Lung microvascular endothelial cell (primary cell): Measurements from ENCODE around the gene VPS8. TPM values are rescaled to one million over a fixed set of nuclear protein-coding genes. Genes with fewer than 3 reads are reported as not detected.
A peak's percentile ranks its signal among the peaks of the same experiment; 100 is the strongest.
"Not testable (repeated sequence)": the region's sequence is repeated elsewhere in the genome, so short reads cannot be mapped to it uniquely, and the experiment has no call there.

ENCODE experiments used
- DNase-seq, 2 donors: peaks; one replicate each; pipeline versions ENCODE4 v3.0.0 to v3.0.0-alpha.2; 2010; ENCODE audit warnings: low read depth in 2 of 2
- total RNA-seq: library from RNA; depleted of rRNA; stranded (reverse); fragments of >200 nt; gene quantifications from 2 replicates; pipeline ENCODE4 v1.2.1, GENCODE V29; 2014

The VPS8 gene
- total RNA-seq, 1 donor from 2014 or later = 47.8 TPM

- DNase-seq = peak in 1 of 2 donors; percentile 23
Measured at GRCh38 chr3:184982076-184982475, 170.1 kb downstream of the VPS8 start.

DNA sequence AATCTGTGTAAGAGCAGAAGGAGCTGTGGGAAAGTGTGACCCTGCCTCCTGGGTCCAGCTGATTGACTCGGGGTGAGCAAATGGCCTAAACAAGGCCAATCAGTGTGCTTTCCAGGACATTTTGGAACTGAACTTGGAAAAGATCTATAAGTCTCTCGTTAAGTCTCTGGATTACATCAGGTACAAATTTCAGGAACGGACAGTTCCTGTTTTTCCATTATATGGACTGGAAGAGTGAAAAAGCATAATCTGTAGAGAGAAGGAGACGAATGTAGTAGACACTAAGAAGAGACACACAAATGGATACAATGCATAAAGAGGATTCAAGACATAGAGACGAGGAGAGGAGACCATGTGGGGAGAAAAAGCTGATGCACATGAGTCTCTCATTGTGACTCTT lies 173.6 kb downstream of the VPS8 start:
- DNase-seq = no peak

DNA sequence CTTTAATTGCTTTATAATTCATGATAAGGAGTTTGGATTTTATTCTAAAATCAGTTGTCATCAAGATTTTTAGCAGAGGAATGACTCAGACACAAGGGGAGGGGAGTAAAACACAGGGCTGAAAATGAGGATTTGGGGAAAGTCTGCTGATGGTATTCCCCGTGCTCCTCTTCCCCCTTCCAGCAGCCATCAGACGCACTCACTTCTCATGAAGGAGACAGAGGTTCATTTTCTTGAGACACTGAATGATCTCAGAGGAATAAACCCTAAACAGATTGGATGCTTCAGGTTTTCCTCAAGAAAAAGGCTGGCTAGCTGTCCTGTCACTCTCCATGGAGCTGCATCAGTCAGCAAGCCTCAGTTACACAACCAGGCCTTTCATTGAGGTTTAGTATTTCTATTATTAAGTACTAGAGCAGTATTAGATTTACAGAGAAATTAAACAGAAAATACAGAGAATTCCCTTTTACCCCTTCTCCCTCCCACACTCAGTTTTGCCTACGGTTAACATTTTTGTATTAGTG lies 174.5 kb downstream of the VPS8 start:
- no peak for DNase-seq

DNA sequence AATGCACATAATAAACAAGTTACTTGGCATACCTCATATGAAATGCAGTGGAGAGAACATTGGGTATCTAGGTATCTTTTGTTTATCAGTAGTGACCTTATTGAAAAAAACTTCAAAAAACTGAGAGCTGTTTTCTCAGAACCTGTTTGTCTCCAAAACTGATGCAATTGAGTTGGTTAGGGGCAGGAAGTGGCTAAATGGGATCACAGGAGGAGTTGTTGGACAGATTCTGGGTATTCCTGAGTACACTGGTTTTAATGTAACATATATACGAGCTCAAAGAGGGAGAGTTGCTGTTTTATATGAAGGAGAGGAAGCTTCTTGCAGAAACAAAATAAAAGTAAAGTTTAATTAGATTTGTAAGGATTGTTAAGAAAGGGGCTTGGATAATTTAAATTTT lies 181.4 kb downstream of the VPS8 start:
- DNase-seq = no peak

- DNase-seq = not testable (repeated sequence)
Measured at GRCh38 chr3:185003876-185004275, 191.9 kb downstream of the VPS8 start.

GRCh38 chr3:185009650-185010049 lies 197.7 kb downstream of the VPS8 start:
- DNase-seq = no peak

GRCh38 chr3:185017584-185017983 lies 205.6 kb downstream of the VPS8 start:
- peak; percentile 33 to 79 for DNase-seq

GRCh38 chr3:185017996-185018395 lies 206.0 kb downstream of the VPS8 start:
- DNase-seq = peak; percentile 53 to 76

- no peak for DNase-seq
Measured at GRCh38 chr3:185021256-185021655, 209.3 kb downstream of the VPS8 start.

- no peak for DNase-seq
Measured at GRCh38 chr3:185024406-185024805, 212.4 kb downstream of the VPS8 start.

DNA sequence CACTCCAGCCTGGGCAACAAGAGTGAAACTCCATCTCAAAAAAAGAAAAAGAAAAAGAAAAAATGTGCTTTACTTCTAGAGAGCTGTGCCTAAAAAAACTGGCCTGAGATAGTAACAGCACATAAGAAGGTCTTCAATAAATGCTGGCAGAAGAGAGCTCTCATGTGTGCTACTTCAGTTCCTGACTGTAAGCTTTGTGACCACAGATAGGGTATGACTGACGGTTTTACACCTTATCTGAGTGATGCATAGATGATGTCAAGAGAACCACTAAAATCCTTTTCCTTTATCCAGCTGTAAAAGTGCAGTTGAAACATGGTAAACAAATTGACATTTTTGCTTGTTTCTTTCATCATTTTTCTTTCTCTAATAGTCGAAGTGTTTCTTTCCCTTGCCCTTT lies 213.0 kb downstream of the VPS8 start:
- no peak for DNase-seq

- no peak for DNase-seq
Measured at GRCh38 chr3:185028121-185028520, 216.2 kb downstream of the VPS8 start.

- DNase-seq = no peak
Measured at GRCh38 chr3:185029086-185029485, 217.1 kb downstream of the VPS8 start.

GRCh38 chr3:185030399-185030798 lies 218.4 kb downstream of the VPS8 start:
- no peak for DNase-seq

GRCh38 chr3:185030951-185031350 lies 219.0 kb downstream of the VPS8 start:
- DNase-seq = no peak

GRCh38 chr3:185037801-185038200 lies 225.8 kb downstream of the VPS8 start:
- no peak for DNase-seq

DNA sequence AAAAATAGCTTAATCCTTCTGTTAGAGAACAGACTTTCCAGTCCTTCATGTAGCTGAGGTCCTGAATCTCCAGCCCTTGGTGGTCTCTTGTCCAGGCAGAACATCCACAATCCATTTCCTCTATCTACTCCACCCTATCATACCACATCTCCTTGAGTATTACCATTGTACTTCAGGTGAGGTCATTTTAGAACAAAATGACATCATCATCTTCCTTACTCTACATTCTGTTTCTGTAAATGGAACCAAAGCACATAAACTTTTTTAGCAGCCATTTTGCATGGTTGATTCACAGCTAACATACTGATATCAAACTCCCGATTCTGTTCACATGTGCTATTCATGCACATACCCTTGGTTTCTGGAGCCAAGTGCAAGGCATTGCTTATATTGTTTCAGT lies 228.5 kb downstream of the VPS8 start:
- DNase-seq = no peak

DNA sequence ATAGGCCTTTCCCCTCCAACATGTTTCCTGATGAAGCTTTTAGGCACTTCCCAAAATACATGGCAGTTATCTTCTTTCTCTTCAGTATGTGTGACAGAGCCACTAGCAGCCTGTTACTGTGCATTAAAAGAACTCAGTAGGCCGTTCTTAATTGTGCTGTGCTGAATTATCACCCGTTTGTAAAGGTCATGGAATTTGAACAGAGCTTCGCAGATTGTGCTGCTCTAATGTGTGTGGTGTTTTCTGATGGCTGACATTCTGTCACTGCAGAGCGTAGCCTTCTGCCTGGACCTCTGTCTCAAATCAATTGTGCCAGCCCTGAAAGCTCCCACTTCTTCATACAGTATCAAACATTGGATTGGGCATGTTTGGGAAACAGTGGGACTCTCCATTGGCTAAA lies 229.6 kb downstream of the VPS8 start:
- DNase-seq = no peak

GRCh38 chr3:185042312-185043050 lies 230.5 kb downstream of the VPS8 start:
- DNase-seq = peak; percentile 21 to 55

DNA sequence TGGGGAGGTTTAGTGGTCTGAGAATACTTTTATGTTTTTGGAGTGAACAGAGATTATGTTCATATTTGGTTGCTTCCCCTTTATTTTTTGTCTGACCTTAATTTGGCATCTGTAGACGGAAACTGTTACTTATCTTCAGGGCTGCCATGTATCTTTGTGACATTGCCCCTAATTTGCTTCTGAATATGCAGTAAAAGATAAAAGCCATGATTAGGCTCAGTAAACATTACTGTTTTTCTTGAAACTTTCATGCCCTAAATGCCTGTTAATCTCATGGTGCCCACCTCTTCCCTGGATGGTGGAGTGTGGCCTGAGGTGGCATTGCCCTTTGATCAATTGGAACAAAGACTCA lies 234.2 kb downstream of the VPS8 start:
- DNase-seq = peak in 1 of 2 donors; percentile 12

DNA sequence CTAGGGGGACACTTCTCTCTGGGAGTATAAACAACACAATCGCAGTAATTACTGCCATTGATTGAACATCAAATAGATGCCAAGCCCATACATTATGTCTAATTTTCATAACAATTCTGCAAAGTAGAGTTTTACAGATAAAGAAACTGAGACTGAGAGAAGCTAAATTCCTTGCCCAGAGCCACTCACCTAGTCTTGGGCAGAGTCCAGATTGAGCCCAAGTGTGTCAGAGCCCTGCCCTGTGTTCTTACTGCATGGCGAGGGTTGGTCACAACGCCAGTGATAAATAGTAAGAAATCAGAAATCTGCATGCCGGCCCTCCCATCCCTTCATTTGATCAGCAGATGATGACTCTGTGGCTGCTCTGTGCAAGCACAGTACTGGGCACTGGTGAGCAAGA lies 234.6 kb downstream of the VPS8 start:
- DNase-seq = no peak

GRCh38 chr3:185049710-185050109 lies 237.7 kb downstream of the VPS8 start:
- no peak for DNase-seq

GRCh38 chr3:185051801-185052200 lies 239.8 kb downstream of the VPS8 start:
- no peak for DNase-seq

DNA sequence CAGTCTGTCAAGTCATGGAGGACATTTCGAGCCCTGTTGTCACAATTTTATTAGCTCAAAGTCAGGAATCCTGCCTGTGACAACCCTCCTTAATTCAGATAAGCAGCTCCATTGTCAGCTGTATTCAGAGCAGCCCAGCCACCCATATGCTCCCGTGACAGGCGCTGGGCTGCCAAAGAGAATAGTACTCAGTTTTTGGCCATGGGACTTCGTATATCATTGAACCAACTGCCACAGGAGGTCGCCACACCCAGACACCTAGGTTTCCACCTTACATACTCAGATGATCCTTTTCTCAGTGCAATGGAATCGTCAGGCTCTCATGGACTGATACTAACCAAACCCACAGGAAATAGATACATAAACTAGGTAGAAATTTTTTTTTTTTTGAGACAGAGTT lies 240.7 kb downstream of the VPS8 start:
- DNase-seq = no peak
